HG03342 (cell line): ENCODE results near the gene NOD2.

Experiments used
- ATAC-seq: cut with Tn5 transposase; IDR thresholded peaks from one replicate; pipeline ENCODE4 v1.9.1; 2021; ENCODE audit warnings: mild to moderate bottlenecking, moderate library complexity; ENCODE audit not compliant: unreplicated experiment

Gene NOD2

GRCh38 chr16:50712560-50712898 is 19.1 kb downstream of the NOD2 start:
- no peak for ATAC-seq

GRCh38 chr16:50712956-50713355 is 19.6 kb downstream of the NOD2 start:
- ATAC-seq = no peak

GRCh38 chr16:50717091-50717490 is 23.7 kb downstream of the NOD2 start:
- no peak for ATAC-seq

GRCh38 chr16:50717494-50717893 is 24.1 kb downstream of the NOD2 start:
- ATAC-seq = no peak

- ATAC-seq = no peak
Observed at GRCh38 chr16:50718061-50718760, 24.8 kb downstream of the NOD2 start.

GRCh38 chr16:50718761-50719400 is 25.5 kb downstream of the NOD2 start:
- no peak for ATAC-seq

GRCh38 chr16:50719401-50720337 is 26.3 kb downstream of the NOD2 start:
- no peak for ATAC-seq

- no peak for ATAC-seq
Observed at GRCh38 chr16:50721549-50722404, 28.4 kb downstream of the NOD2 start.

- no peak for ATAC-seq
Observed at GRCh38 chr16:50722405-50722737, 29.0 kb downstream of the NOD2 start.

GRCh38 chr16:50722960-50723359 is 29.6 kb downstream of the NOD2 start:
- ATAC-seq = no peak

GRCh38 chr16:50724306-50724705 is 30.9 kb downstream of the NOD2 start:
- no peak for ATAC-seq

- ATAC-seq = no peak
Observed at GRCh38 chr16:50731130-50731988, 38.0 kb downstream of the NOD2 start.

GRCh38 chr16:50731989-50732832 is 38.8 kb downstream of the NOD2 start:
- no peak for ATAC-seq

GRCh38 chr16:50733468-50733867 is 40.1 kb downstream of the NOD2 start:
- ATAC-seq = no peak

GRCh38 chr16:50735629-50736122 is 42.3 kb downstream of the NOD2 start:
- no peak for ATAC-seq

- no peak for ATAC-seq
Observed at GRCh38 chr16:50736448-50736847, 43.0 kb downstream of the NOD2 start.

GRCh38 chr16:50737420-50737959 is 44.1 kb downstream of the NOD2 start:
- no peak for ATAC-seq

- no peak for ATAC-seq
Observed at GRCh38 chr16:50739031-50739430, 45.6 kb downstream of the NOD2 start.

GRCh38 chr16:50740736-50741135 is 47.3 kb downstream of the NOD2 start:
- no peak for ATAC-seq
